SU-DHL-6 (cell line): Measurements from ENCODE around the gene SEC62.

Source experiments
- H2AFZ ChIP-seq: fragments of 200-600 bp; sonication (generic); 2 replicates; pipeline ENCODE4 v1.6.1; 2014; ENCODE audit warnings: low read depth, mild to moderate bottlenecking, moderate library complexity, mixed read lengths, antibody characterized with exemption, low read length; ENCODE audit not compliant: severe bottlenecking
- H3F3A ChIP-seq: fragments of 200-600 bp; shearing (Covaris generic); 2 replicates; pipeline ENCODE4 v1.6.0; 2016; ENCODE audit warnings: antibody characterized with exemption, mild to moderate bottlenecking; ENCODE audit not compliant: insufficient read depth
- H3K27ac ChIP-seq: fragments of 200-600 bp; sonication (generic); 2 replicates; pipeline ENCODE4 v1.5.1; 2016; ENCODE audit warnings: low read depth, mild to moderate bottlenecking, low read length, moderate library complexity, mixed read lengths
- H3K27me3 ChIP-seq: fragments of 200-600 bp; sonication (generic), shearing (Covaris generic); 2 replicates; pipeline ENCODE4 v1.6.0; 2014; ENCODE audit warnings: mild to moderate bottlenecking, low read length
- H3K36me3 ChIP-seq: fragments of 200-600 bp; sonication (generic); 2 replicates; pipeline ENCODE4 v1.6.1; 2014; ENCODE audit warnings: mild to moderate bottlenecking, low read length, mixed read lengths
- H3K4me2 ChIP-seq: fragments of 300-600, 200-600 bp; shearing (Covaris generic), sonication (generic); 2 replicates; pipeline ENCODE4 v1.6.0; 2014; ENCODE audit warnings: low read length, low read depth, mild to moderate bottlenecking; ENCODE audit not compliant: poor library complexity, severe bottlenecking
- H3K4me3 ChIP-seq: fragments of 200-600 bp; sonication (generic); 2 replicates; pipeline ENCODE4 v1.5.1; 2014; ENCODE audit warnings: antibody characterized with exemption, low read length, mild to moderate bottlenecking, mixed read lengths; ENCODE audit not compliant: insufficient read depth, poor library complexity, severe bottlenecking
- H3K79me2 ChIP-seq: fragments of 200-600 bp; sonication (generic); 2 replicates; pipeline ENCODE4 v1.6.1; 2014; ENCODE audit warnings: mild to moderate bottlenecking, low read length, moderate library complexity; ENCODE audit not compliant: insufficient read depth
- H3K9ac ChIP-seq: fragments of 200-600 bp; sonication (generic); 2 replicates; pipeline ENCODE4 v1.7.0; 2014; ENCODE audit warnings: mild to moderate bottlenecking, low read length
- H3K9me2 ChIP-seq: fragments of 200-600 bp; sonication (generic); replicated peaks from 2 replicates; pipeline ENCODE4 v1.6.1; 2014; ENCODE audit warnings: low read length; ENCODE audit not compliant: insufficient read depth
- H3K9me3 ChIP-seq: fragments of 200-600 bp; sonication (generic); 2 replicates; pipeline ENCODE4 v1.6.1; 2014; ENCODE audit warnings: low read length, mixed read lengths; ENCODE audit not compliant: insufficient read depth
- H4K20me1 ChIP-seq: fragments of 200-600 bp; sonication (generic); 2 replicates; pipeline ENCODE4 v1.6.1; 2014; ENCODE audit warnings: low read depth, mild to moderate bottlenecking, antibody characterized with exemption, low read length, moderate library complexity, mixed read lengths
- EZH2phosphoT487 ChIP-seq: fragments of 200-600 bp; sonication (generic), shearing (Covaris generic); conservative IDR thresholded peaks from 2 replicates; pipeline ENCODE4 v1.6.1; 2018; ENCODE audit warnings: mild to moderate bottlenecking, antibody characterized with exemption, low read length, moderate library complexity, mixed read lengths
- TF ChIP-seq, protein P1 (sequence below): fragments of 200-600 bp; sonication (generic); IDR thresholded peaks from one replicate; pipeline ENCODE4 v1.5.1; 2017; ENCODE audit warnings: antibody characterized with exemption, mild to moderate bottlenecking, low read length, moderate library complexity; ENCODE audit not compliant: insufficient read depth, poor library complexity, severe bottlenecking

Gene SEC62

DNA sequence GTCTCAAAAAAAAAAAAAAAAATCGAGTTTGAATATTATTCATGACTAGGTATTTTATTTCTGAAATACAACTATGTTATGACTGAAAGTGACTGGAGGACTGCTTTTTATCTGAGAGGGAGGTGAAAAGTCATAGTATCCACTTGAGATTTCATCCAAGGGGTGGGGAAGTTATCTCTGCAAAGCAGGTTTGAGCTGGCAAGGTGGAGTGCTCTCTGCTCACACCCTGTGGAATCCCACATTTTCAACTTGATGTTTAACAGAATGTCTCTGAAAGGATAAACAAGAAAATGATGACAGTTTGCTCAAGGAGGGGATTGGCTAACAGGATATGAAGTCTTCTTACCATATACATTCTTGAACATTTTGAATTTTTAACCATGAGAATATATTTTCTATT lies 27.3 kb upstream of the SEC62 start:
- H3K4me3 ChIP-seq, result peak overlapping the region; percentile 31
- H3K4me2 ChIP-seq, result peak overlapping the region; percentile 94
- no peaks in the 10 kb centered on the region for H3K27me3 ChIP-seq
- no peaks in the 10 kb centered on the region for H3K36me3 ChIP-seq
- H3K9me3 ChIP-seq, result no peaks in the 10 kb centered on the region
- peaks cover 18% of the 10 kb centered on the region for H3K79me2 ChIP-seq
- TF ChIP-seq, protein P1, sequence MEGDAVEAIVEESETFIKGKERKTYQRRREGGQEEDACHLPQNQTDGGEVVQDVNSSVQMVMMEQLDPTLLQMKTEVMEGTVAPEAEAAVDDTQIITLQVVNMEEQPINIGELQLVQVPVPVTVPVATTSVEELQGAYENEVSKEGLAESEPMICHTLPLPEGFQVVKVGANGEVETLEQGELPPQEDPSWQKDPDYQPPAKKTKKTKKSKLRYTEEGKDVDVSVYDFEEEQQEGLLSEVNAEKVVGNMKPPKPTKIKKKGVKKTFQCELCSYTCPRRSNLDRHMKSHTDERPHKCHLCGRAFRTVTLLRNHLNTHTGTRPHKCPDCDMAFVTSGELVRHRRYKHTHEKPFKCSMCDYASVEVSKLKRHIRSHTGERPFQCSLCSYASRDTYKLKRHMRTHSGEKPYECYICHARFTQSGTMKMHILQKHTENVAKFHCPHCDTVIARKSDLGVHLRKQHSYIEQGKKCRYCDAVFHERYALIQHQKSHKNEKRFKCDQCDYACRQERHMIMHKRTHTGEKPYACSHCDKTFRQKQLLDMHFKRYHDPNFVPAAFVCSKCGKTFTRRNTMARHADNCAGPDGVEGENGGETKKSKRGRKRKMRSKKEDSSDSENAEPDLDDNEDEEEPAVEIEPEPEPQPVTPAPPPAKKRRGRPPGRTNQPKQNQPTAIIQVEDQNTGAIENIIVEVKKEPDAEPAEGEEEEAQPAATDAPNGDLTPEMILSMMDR, result no peak
- H4K20me1 ChIP-seq, result no peaks in the 10 kb centered on the region
- no peak overlapping the region for H2AFZ ChIP-seq
- no peaks in the 10 kb centered on the region for H3K9me2 ChIP-seq
- peak overlapping the region; percentile 99 for H3K27ac ChIP-seq
- H3F3A ChIP-seq, result peaks cover 68% of the 10 kb centered on the region
- peak overlapping the region; percentile 70 for H3K9ac ChIP-seq

DNA sequence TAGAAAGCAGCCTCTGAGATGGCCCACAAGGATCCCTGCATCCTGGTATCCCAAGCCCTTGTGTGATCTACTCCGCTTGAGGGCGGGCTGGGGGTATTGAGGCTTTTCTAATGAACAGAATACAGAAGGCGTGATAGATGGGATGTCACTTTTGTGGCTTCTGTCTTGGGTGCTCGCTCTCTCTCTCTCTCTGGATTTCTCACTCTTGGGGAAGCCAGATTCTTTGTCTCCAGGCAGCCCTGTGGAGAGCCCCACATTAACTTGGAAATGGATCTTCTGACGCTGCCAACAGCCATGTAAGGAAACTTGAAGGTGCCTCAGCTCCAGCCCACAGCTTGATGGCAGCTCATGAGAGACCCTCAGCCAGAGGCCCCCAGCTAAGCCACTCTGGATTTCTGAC lies 26.9 kb upstream of the SEC62 start:
- Histone ChIP-seq H4K20me1 (no peaks in the 10 kb centered on the region), H3K27me3 (no peaks in the 10 kb centered on the region), H3K79me2 (peaks cover 21% of the 10 kb centered on the region), H3K9ac (peak overlapping the region; percentile 70), H2AFZ (no peak overlapping the region), H3F3A (peaks cover 66% of the 10 kb centered on the region), H3K4me2 (peak overlapping the region; percentile 94), H3K36me3 (no peaks in the 10 kb centered on the region), H3K9me3 (no peaks in the 10 kb centered on the region), H3K9me2 (no peaks in the 10 kb centered on the region), H3K4me3 (peak overlapping the region; percentile 31), H3K27ac (peak overlapping the region; percentile 99)
- no peak for TF ChIP-seq EZH2phosphoT487
- TF ChIP-seq, protein P1, result no peak

DNA sequence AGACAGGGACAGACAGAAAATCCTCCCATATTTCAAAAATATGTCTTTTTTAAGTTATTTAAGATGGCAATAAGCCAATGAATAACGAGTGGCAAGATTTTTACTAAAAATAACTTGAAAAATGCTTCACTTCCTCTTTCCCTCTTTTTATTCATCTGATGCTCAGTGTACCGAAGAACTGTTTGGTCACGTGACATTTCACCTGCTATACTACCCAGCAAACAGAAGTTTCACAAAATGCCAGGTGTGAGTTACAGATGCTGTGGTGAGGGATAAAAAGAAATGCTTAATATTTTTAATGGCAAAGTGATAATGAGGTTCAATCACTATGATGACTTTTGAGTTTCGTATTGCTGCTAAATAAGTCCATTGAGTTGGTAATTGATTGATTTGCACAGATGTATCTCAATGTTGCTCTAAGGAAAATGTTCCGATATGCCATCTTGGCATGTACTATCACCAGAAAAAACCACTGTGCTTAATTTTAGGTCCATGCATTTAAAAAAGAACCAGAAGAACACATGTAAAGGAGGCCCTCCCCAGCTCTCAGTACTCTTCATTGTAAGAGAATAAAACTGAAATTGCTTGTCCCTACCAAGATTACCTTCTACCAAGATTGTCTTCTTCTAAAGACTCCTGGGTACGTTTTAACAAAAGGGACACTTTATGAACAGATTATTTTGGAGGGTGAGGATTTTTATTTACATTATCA lies 26.0 kb upstream of the SEC62 start:
- Histone ChIP-seq H3K27me3 (no peaks in the 10 kb centered on the region), H2AFZ (no peak overlapping the region), H3K27ac (peak overlapping the region; percentile 99), H3K36me3 (no peaks in the 10 kb centered on the region), H3K79me2 (peaks cover 21% of the 10 kb centered on the region), H3K4me2 (peak overlapping the region; percentile 94), H3K9me3 (no peaks in the 10 kb centered on the region), H4K20me1 (no peaks in the 10 kb centered on the region), H3K9me2 (no peaks in the 10 kb centered on the region), H3K9ac (peak overlapping the region; percentile 70), H3F3A (peaks cover 64% of the 10 kb centered on the region), H3K4me3 (peak overlapping the region; percentile 25)
- no peak for TF ChIP-seq EZH2phosphoT487
- TF ChIP-seq, protein P1, result no peak
